ENCODE data around the gene CELSR1.
"Not testable (repeated sequence)": the region's sequence is repeated elsewhere in the genome, so short reads cannot be mapped to it uniquely, and the experiment has no call there.

The CELSR1 gene

DNA sequence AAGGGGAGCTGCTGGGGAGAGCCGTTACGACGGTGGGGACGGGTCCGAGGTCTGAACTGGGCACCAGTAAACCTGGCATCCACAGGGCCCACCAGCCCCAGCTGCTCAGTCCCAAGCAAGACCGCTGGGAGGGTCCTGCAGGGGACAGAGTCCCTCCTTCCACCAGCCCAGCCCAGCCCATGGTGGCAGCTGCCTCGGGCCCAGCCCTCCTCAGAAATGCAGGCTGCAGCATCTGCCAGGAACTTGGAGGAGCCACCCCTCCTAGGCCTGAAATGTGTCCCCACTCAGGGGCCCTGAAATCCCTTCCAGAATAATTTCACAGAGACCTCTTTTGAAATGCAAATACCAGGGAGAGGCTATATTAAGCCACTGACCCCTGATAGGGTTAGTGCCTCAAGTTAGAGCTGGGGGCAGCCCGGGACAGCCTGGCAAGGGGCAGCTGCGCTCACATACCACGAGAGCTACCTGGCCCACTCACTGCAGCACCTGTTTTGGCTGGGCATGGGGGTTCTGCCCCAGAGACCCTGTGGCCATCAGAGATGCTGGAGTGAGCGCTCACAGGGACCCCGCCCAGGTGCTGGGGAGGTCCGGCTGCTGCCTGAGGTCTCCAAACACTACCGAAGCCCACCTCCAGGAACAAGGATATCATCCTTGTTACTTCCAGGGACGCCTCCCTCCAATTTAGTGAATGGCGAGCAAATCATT, 53.1 kb downstream of the CELSR1 start:
- no peak for DNase-seq (ENCODE audit: low read depth in 2 of 2)

DNA sequence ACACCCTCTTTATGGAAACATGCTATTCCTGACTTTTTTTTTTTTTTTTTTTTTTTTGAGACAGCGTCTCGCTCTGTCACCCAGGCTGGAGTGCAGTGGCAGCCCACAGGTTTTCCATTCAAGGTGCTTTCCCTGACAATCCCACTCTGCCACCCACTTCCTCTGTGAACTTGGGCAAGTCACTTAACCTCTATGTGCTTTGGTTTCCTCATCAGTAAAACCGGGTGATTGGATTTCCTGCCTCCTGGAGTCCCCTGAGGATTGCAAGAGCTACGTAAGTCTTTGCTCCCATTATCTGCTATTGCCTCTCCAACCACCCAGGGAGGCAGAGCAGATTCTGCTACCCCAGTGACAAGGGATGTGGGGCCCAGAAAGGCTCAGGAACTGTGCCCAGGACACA, 54.1 kb downstream of the CELSR1 start:
- DNase-seq (ENCODE audit: low read depth in 2 of 2): no peak

- DNase-seq (ENCODE audit: low read depth in 2 of 2): no peak
These were observed 55.3 kb downstream of the CELSR1 start for GRCh38 chr22:46482056-46482675.

DNA sequence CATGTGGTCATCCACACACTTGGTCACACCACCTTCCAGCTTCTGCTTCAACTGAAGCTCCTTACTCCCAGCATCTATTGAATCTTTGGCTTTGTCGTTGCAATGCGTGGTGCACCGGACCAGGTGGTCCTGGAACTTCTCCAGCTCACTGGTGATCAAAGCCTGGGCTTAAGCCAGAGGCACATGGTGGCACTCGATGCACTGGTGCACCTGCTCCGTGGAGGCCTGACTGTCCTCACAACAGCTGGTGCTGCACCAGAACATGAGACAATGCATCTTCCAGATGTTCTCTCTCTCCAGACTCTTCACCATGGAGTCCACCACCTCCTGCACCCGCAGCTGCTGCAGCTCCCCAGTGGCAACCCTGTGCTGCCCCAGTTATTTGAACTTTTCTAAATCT, 56.0 kb downstream of the CELSR1 start:
- no peak for DNase-seq (ENCODE audit: low read depth in 2 of 2)

- no peak for DNase-seq (ENCODE audit: low read depth in 2 of 2)
These were observed 57.0 kb downstream of the CELSR1 start for GRCh38 chr22:46480396-46480795.

GRCh38 chr22:46479046-46479445, 58.4 kb downstream of the CELSR1 start:
- no peak for DNase-seq (ENCODE audit: low read depth in 2 of 2)

DNA sequence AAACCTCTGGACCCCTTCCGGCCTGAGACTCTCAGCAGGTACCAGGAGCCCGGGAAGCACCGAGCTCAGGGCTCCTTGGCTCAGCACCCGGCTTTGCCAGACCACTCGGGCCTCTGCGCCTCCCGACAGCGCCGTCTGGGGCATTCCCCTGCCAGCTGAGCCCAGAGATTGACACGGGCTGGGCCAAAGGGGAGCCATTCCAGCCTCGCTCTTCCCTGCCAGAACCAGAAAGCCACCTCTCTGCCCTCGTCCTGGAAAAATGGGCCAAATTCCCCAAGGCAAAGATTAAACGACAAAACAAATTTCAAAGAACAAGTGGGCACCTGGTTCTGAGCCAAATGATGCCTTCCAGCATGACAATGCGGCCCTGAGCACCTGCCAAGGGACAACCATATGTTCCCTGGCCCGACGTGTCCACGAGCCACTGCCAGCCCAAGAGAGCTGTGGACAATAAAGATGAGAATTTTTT, 59.3 kb downstream of the CELSR1 start:
- no peak for DNase-seq (ENCODE audit: low read depth in 2 of 2)

- DNase-seq (ENCODE audit: low read depth in 2 of 2): no peak
These were observed 60.9 kb downstream of the CELSR1 start for GRCh38 chr22:46476547-46476941.

DNA sequence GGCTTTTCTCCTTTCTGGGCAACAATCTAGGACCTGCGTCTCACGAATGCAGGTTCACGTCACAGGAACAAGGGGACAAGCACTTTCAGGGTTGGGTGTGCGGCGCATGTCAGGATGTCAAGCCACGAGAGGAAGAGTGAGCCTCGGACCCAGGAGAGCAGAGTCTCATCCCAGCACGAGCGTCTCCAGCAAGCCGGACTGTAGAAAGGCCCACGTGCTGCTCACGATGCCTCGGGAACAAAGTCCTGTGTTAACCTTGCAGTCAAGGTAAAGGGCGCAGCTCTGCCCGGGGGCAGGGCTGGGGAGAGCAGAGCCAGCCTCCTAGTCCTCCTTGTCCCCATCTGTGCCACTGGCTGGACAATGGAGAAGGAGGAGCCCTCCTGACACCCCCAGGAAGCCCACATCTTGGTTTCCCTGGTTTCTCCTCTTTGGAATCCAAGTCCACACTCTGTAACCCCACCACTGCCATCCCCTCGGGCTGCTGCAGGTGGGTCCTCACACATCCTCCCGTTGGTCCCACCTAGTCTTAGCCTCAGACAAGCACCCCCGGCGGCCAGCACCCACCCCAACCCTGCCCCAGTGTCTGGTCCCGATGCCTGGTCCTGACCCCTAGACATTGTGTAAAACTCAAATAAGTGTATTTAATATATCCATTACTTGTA, 63.4 kb downstream of the CELSR1 start:
- DNase-seq (ENCODE audit: low read depth in 2 of 2): no peak

DNA sequence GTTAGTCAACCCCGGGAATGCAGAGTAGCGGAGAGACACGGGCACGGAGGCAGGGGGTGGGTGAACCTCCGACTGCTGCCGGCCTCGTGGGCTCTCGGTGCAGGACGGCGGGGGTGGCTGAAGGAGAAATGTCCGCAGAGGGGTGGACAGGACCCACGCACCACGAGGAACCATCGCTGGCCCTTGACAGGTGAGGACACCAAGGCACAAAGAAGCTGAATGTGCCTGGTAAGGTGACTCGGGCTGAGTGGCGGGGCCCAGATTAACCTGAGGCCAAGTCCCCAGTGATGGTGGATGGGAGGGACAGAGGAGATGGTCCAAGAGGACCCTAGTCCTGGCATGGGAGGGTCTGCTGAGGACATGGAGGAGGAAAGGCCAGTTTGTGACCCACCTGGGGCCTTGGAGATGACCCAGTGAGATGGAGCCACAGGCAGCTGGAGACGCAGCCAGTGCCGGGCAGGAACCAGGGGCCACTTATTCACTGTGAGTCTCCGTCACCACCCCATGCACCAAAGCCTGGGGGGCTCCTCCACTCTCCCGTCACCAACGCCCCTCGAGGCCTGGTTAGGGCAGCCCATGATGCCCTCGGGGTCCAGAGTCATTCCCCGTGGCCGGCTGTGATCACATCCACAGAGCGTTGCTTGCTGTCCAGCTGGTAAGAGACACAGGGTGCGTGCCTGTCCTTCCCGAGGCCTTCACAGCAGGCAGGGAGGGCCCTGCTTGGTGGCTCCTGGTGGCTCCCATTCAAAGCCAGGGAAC, 64.2 kb downstream of the CELSR1 start:
- DNase-seq (ENCODE audit: low read depth in 2 of 2): no peak

GRCh38 chr22:46472722-46473016, 64.8 kb downstream of the CELSR1 start:
- no peak for DNase-seq (ENCODE audit: low read depth in 2 of 2)

- DNase-seq (ENCODE audit: low read depth in 2 of 2): no peak
These were observed 65.3 kb downstream of the CELSR1 start for GRCh38 chr22:46471901-46472721.

DNA sequence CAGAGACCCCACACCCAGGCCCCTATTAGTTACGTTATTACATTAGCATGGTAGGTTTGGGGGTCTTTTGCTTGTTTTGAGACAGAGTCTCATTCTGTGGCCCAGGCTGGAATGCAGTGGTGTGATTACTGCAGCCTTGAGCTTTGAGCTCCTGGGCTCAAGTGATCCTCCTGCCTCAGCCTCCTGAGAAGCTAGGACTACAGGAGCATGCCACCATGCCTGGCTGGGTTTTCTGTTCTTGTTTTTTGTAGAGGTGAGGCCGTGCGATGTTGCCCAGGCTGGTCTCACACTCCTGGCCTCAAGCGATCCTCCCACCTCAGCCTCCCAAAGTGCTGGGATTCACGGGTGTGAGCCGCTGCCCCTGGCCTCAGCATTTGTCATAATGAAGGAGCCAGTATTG, 66.1 kb downstream of the CELSR1 start:
- DNase-seq (ENCODE audit: low read depth in 2 of 2): not testable (repeated sequence)

DNA sequence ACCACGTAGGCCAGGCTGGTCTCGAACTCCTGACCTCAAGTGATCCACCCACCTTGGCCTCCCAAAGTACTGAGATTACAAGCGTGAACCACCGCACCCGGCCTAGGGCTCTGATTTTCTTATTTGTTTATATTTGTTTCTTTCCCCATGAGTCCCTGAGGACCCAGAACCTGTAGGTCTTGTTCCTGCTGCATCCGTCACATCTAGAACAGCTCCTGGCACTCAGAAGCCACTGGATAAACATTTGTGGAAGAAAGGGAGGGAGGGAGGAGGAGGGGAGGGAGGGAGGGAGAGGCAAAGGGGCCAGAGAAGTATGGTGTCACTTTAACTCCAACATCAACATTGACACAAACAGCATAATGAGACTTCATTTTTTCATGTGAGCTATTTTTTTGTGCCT, 67.7 kb downstream of the CELSR1 start:
- DNase-seq (ENCODE audit: low read depth in 2 of 2): no peak

GRCh38 chr22:46467006-46467405, 70.4 kb downstream of the CELSR1 start:
- DNase-seq (ENCODE audit: low read depth in 2 of 2): no peak

GRCh38 chr22:46466255-46466676, 71.2 kb downstream of the CELSR1 start:
- no peak for DNase-seq (ENCODE audit: low read depth in 2 of 2)

GRCh38 chr22:46465793-46466192, 71.6 kb downstream of the CELSR1 start:
- DNase-seq (ENCODE audit: low read depth in 2 of 2): no peak

DNA sequence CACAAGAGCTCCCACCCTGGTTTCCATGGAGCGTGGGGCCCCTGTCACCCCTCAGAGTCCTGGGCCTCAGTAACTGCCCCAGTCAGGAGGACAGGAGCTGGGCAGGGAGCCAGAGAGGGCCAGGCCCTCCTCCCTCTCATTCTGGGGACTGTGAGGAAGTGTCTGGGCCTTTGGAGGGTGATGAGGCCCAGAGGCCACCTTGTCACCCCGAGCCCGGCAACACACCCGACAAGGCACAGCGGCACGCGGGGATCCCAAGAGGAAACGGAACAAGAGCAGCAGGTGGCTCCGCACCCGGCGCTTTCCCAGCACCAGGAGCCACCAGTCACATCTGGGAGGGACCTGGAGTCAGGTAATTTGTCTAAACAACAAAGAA, 72.1 kb downstream of the CELSR1 start:
- DNase-seq (ENCODE audit: low read depth in 2 of 2): no peak

- DNase-seq (ENCODE audit: low read depth in 2 of 2): no peak
These were observed 72.6 kb downstream of the CELSR1 start for GRCh38 chr22:46464701-46465344.

DNA sequence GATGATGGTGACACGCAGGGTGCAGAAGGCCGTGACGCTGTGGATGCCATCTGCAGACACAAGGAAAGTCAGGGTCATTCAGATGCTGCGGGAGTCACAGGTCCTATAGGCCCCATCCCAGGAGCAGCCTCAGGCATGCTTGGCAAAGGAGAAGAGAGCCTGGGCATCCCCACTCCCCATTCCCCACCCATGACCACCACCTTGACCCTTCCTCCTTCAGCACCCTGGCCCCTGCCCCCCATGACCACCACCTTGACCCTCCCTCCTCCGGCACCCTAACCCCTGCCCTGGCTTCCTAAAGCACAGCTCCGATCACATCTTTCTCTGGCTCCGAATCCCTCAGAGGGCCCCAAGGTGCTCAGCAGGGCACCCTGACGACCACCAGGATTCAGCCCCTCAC, 73.1 kb downstream of the CELSR1 start:
- no peak for DNase-seq (ENCODE audit: low read depth in 2 of 2)
